ENCODE measurements around the gene MBOAT1. TPM values are rescaled to one million over a fixed set of nuclear protein-coding genes. Genes with fewer than 3 reads are reported as not detected.

MBOAT1 gene
- total and polyA plus RNA-seq, 3 donors from 2014 or later, result 4.1 to 5.3 (median 4.5) TPM

DNA sequence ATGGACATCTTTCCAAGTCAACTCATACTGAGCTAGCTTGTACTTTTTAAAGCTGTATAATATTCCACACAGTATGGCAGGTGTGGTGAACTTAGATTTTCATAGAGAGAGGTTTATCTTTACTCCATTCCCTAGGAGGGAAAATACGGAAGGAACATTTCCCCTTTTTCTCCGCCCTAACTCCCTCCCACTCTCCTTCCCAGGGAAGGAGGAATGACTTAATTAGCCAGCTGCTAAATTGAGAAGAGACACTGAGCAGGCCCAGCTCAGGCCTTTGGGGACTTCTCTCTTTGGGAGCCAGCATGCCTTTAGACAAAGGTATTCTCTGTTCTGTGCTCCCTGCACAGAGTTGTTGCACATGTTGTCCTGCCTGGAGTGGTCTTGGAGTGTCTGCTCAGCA, 46.1 kb downstream of the MBOAT1 start:
- DNase-seq, result no peak
- Histone ChIP-seq H3K4me3 (no peak overlapping the region), H3K27ac (no peak overlapping the region), H3K27me3 (no peaks in the 10 kb centered on the region), H3K4me1 (no peaks in the 10 kb centered on the region), H3K9me3 (no peaks in the 10 kb centered on the region), H3K36me3 (ENCODE audit: low read depth, missing control alignments) (no peaks in the 10 kb centered on the region)
- WGBS, 2 donors, result 88 to 96% methylated on average over 2 of the region's 2 CpGs
- intact Hi-C loops (cut with DNase I; ENCODE audit: low total_unique reads), result no loop called here
- no peak for TF ChIP-seq CTCF (IDR thresholded peaks at IDR 0.05)
- TF ChIP-seq POLR2A (IDR thresholded peaks at IDR 0.05), result no peak

DNA sequence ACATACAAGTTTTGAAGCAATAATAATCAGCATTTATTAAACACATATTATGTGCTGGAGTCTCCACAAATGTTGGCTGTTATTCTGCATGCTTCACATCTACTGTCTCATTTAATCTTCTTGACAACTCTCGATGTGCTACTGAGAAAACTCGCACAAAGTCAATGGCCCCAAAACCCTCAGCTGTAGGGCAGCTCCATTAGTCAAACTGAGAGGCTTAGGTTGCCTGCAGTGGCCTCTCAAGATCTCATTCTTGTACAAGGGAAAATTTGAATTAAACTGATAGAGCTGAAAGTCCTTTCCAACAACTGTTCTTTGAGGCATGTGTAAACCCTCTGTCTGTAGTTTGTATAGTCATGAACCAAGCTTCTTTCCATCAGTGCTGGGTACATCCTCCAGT, 49.8 kb downstream of the MBOAT1 start:
- Histone ChIP-seq H3K4me3 (no peak overlapping the region), H3K27ac (no peak overlapping the region), H3K9me3 (no peaks in the 10 kb centered on the region), H3K36me3 (ENCODE audit: low read depth, missing control alignments) (no peaks in the 10 kb centered on the region), H3K27me3 (no peaks in the 10 kb centered on the region), H3K4me1 (no peaks in the 10 kb centered on the region)
- 72 to 92% methylated on average over 2 of the region's 2 CpGs for WGBS, 2 donors
- intact Hi-C loops (cut with DNase I; ENCODE audit: low total_unique reads), result no loop called here
- TF ChIP-seq CTCF (IDR thresholded peaks at IDR 0.05), result no peak
- TF ChIP-seq POLR2A (IDR thresholded peaks at IDR 0.05), result no peak
- DNase-seq, result no peak

GRCh38 chr6:20160541-20161283, 51.6 kb downstream of the MBOAT1 start:
- no peak for DNase-seq
- Histone ChIP-seq H3K27me3 (no peaks in the 10 kb centered on the region), H3K9me3 (no peaks in the 10 kb centered on the region), H3K4me3 (no peak overlapping the region), H3K4me1 (no peaks in the 10 kb centered on the region), H3K36me3 (ENCODE audit: low read depth, missing control alignments) (no peaks in the 10 kb centered on the region), H3K27ac (no peak overlapping the region)
- intact Hi-C loops (cut with DNase I; ENCODE audit: low total_unique reads), result no loop called here
- WGBS, 2 donors, result 81 to 82% methylated on average over 9 of the region's 9 CpGs
- no peak for TF ChIP-seq CTCF (IDR thresholded peaks at IDR 0.05)
- TF ChIP-seq POLR2A (IDR thresholded peaks at IDR 0.05), result no peak

- H3K27ac ChIP-seq, result no peak overlapping the region
- WGBS, 2 donors, result 70 to 75% methylated on average over 5 of the region's 5 CpGs
- H3K9me3 ChIP-seq, result no peaks in the 10 kb centered on the region
- no peaks in the 10 kb centered on the region for H3K4me1 ChIP-seq
- no peaks in the 10 kb centered on the region for H3K27me3 ChIP-seq
- H3K4me3 ChIP-seq, result no peak overlapping the region
- TF ChIP-seq POLR2A (IDR thresholded peaks at IDR 0.05), result no peak
- DNase-seq, result no peak
- H3K36me3 ChIP-seq (ENCODE audit: low read depth, missing control alignments), result no peaks in the 10 kb centered on the region
- intact Hi-C loops (cut with DNase I; ENCODE audit: low total_unique reads), result no loop called here
Measured at GRCh38 chr6:20159781-20160540, 52.3 kb downstream of the MBOAT1 start.

GRCh38 chr6:20159098-20159497, 53.2 kb downstream of the MBOAT1 start:
- Histone ChIP-seq H3K27me3 (no peaks in the 10 kb centered on the region), H3K36me3 (ENCODE audit: low read depth, missing control alignments) (no peaks in the 10 kb centered on the region), H3K4me3 (no peak overlapping the region), H3K9me3 (no peaks in the 10 kb centered on the region), H3K27ac (no peak overlapping the region), H3K4me1 (no peaks in the 10 kb centered on the region)
- TF ChIP-seq CTCF (IDR thresholded peaks at IDR 0.05) (no peak), POLR2A (IDR thresholded peaks at IDR 0.05) (no peak)
- no peak for DNase-seq
- intact Hi-C loops (cut with DNase I; ENCODE audit: low total_unique reads), result no loop called here
- WGBS, 2 donors, result 72 to 74% methylated on average over 4 of the region's 4 CpGs

Measured in testis (tissue), 3 donors.